ENCODE measurements around the gene BMPR1B. TPM values are rescaled to one million over a fixed set of nuclear protein-coding genes. Genes with fewer than 3 reads are reported as not detected.

The BMPR1B gene
- total RNA-seq, 1 experiment from 2014 or later: not detected

DNA sequence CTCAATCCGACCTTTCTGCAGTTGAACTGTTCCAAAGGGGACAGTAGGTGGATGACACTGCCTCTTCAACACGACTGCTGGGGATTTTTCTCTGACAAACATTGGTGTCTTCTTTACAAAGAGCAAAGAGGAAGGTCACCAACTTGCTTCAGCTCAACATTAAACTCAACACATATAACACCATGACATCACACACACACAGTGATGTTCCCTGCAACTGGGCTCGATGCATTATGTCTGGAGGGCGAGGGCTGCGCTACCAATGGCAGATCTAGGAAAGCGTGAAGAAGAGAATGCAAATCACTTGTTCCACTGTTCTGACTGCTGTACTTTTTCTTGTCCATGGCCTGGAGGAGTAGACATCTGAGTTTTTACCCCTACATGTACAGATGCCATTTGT, 405.1 kb downstream of the BMPR1B start:
- intact Hi-C loops (cut with micrococcal nuclease): loop anchor here (10.0 kb wide), 2 partner anchors 352 to 882 kb away; no protein-coding TSS in a partner anchor

More for the DNA sequence above, 405.1 kb downstream of the BMPR1B start:
- Histone ChIP-seq H3K79me2 (ENCODE audit: insufficient read depth, low read length) (no peaks in the 10 kb centered on the region), H3K27me3 (ENCODE audit: insufficient read depth, low read length) (no peaks in the 10 kb centered on the region), H3K9me2 (ENCODE audit: insufficient read depth) (no peaks in the 10 kb centered on the region), H3K4me2 (ENCODE audit: low read length) (no peak overlapping the region), H3K4me1 (ENCODE audit: control insufficient read depth in 1 of 2, insufficient read depth in 2 of 2, low read length in 2 of 2) (no peaks in the 10 kb centered on the region), H4K20me1 (ENCODE audit: insufficient read depth) (no peaks in the 10 kb centered on the region), H3K9ac (ENCODE audit: low read length) (no peak overlapping the region), H2AFZ (ENCODE audit: low read depth, low read length, poor library complexity, severe bottlenecking) (no peak overlapping the region), H3K36me3 (ENCODE audit: control insufficient read depth in 1 of 2, insufficient read depth in 2 of 2, low read length in 2 of 2) (no peaks in the 10 kb centered on the region), H3K9me3 (ENCODE audit: control insufficient read depth in 1 of 2, insufficient read depth in 1 of 2, low read depth in 1 of 2, low read length in 2 of 2) (no peaks in the 10 kb centered on the region), H3K27ac (ENCODE audit: low read depth, low read length) (no peak overlapping the region), H3K4me3 (replicated peaks in 1 of 2; ENCODE audit: low read depth in 1 of 2, low read length in 2 of 2) (no peak overlapping the region)
- ChIA-PET RAD21 (ENCODE audit: low non-redundant PET in 1 of 2, low total read pairs in 2 of 2, uncharacterized antibody in 2 of 2, unreplicated experiment in 2 of 2) (no interaction called here), CTCF (no interaction called here), POLR2A (no interaction called here)
- no TSS peak for BruUV-seq (replicated peaks)
- DNase-seq (ENCODE audit: low read depth, low spot score) (no peak), ATAC-seq (no peak)
- TF ChIP-seq YY1 (IDR thresholded peaks at IDR 0.05; ENCODE audit: extremely low read depth, insufficient replicate concordance, low read depth, low read length): no peak
- TF ChIP-seq ZNF274 (IDR thresholded peaks at IDR 0.05; ENCODE audit: low read depth, low read length): no peak
- TF ChIP-seq EZH2 (IDR thresholded peaks at IDR 0.05): no peak
- TF ChIP-seq CEBPB (IDR thresholded peaks at IDR 0.05; ENCODE audit: low read depth): no peak
- no peak for TF ChIP-seq CTCF (IDR thresholded peaks at IDR 0.05 in 2 of 3, conservative IDR thresholded peaks at IDR 0.05 in 1 of 3; ENCODE audit: borderline replicate concordance in 1 of 3, insufficient read depth in 1 of 3, low read depth in 2 of 3, low read length in 2 of 3)
- no peak for TF ChIP-seq RAD21 (IDR thresholded peaks at IDR 0.05; ENCODE audit: low read depth)

Data from HCT116 (cell line).